AG04449 (cell line): ENCODE data around the gene FBXO28.

ENCODE experiments used
- CTCF ChIA-PET: fragments of 350-600 bp; formaldehyde crosslinking; extraction: SDS; loops from one replicate; lab custom pipeline; 2021; ENCODE audit warnings: antibody characterized with exemption; lab: Yijun Ruan, JAX
- POLR2A ChIA-PET: fragments of 400-600, 350-600 bp; formaldehyde crosslinking; extraction: SDS; loops from one replicate; lab custom pipeline; 2020; ENCODE audit warnings: antibody characterized with exemption, inconsistent platforms; lab: Yijun Ruan, JAX
- DNase-seq: peaks from one replicate; pipeline ENCODE4 v3.0.0-alpha.2; 2010; ENCODE audit warnings: low read depth, low spot score
- H3K4me3 ChIP-seq: 2 replicates; pipeline ENCODE4 v1.5.1; 2011; ENCODE audit warnings: low read depth, mild to moderate bottlenecking, control low read depth, low read length
- TF ChIP-seq, protein P1 (sequence below): IDR thresholded peaks from one replicate; pipeline ENCODE4 v1.5.1; 2011; ENCODE audit warnings: mild to moderate bottlenecking, moderate library complexity, low read length, control low read depth, inconsistent platforms; ENCODE audit not compliant: insufficient read depth; ENCODE audit errors: missing control alignments

FBXO28 gene, protein sequence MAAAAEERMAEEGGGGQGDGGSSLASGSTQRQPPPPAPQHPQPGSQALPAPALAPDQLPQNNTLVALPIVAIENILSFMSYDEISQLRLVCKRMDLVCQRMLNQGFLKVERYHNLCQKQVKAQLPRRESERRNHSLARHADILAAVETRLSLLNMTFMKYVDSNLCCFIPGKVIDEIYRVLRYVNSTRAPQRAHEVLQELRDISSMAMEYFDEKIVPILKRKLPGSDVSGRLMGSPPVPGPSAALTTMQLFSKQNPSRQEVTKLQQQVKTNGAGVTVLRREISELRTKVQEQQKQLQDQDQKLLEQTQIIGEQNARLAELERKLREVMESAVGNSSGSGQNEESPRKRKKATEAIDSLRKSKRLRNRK

DNA sequence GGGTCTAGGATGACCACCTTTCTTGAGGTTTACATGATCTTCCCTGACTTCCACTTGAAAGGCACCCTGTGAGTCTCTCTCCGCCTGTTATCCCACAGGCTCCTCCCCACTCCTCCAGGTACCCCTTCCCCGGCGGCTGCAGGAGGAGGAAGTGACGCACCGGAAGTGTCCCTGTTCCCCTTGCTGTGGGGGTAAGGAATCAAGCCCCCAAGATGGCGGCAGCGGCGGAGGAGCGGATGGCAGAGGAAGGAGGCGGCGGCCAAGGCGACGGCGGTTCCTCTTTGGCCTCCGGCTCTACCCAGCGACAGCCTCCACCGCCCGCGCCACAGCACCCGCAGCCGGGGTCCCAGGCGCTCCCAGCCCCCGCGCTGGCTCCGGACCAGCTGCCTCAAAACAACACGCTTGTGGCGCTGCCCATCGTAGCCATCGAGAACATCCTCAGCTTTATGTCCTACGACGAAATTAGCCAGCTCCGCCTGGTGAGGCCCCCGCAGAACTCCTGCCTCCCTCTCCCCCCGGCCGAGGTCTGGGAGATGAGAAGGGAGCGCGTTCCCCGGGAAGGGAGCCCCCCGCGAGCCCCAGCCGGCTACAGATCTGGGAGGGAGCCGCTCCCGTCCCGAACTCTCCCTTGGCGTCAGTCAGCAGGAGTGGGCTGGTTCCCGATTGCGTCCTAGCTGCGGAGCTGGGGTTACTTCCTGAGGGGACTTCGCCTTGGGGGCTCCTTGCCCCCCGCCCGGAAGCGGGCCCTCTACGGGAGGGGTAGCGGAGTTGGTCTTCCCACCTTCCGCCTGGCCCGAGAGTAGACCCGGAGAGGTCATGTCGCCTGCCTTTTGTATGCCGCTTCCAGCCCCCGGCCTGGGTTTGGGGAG is at the start of gene FBXO28:
FBXO28 (plus strand) TSS at position 194 of the 869 bp plus-strand sequence; CDS start at position 213, 19 bp downstream.
- ChIA-PET POLR2A (interaction anchor here (0.6 kb wide), 1 partner anchor 230 kb away, joined by 4 read pairs; no protein-coding TSS in a partner anchor), CTCF (interaction anchor here (0.9 to 5.4 kb wide), 4 partner anchors 8 to 343 kb away, joined by 3 to 84 read pairs (median 17); no protein-coding TSS in a partner anchor)
- H3K4me3 ChIP-seq = peak within 1 kb of the TSS; percentile 84
- TF ChIP-seq, protein P1, sequence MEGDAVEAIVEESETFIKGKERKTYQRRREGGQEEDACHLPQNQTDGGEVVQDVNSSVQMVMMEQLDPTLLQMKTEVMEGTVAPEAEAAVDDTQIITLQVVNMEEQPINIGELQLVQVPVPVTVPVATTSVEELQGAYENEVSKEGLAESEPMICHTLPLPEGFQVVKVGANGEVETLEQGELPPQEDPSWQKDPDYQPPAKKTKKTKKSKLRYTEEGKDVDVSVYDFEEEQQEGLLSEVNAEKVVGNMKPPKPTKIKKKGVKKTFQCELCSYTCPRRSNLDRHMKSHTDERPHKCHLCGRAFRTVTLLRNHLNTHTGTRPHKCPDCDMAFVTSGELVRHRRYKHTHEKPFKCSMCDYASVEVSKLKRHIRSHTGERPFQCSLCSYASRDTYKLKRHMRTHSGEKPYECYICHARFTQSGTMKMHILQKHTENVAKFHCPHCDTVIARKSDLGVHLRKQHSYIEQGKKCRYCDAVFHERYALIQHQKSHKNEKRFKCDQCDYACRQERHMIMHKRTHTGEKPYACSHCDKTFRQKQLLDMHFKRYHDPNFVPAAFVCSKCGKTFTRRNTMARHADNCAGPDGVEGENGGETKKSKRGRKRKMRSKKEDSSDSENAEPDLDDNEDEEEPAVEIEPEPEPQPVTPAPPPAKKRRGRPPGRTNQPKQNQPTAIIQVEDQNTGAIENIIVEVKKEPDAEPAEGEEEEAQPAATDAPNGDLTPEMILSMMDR = no peak
- DNase-seq = peak; percentile 61

DNA sequence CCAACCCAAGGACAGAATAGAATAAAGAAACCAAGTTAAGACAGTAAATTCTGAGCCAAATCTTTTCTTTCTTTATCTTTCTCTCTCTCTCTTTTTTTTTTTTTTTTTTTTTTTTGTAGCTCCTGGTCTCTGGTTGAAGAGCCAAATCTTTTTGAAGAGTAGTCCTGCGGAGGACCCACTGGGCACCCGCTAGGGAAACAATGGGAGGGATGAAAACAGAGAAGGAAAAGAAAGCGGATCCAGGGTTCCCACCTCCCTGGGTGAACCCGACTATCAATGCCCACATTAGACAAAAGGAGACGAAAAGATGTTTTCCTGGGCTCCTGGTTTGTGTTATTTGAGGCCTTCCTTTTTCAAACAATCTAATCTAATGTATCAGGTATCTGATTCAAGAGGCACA is 49.8 kb upstream of the FBXO28 start:
- POLR2A ChIA-PET = no interaction called here
- TF ChIP-seq, protein P1 = no peak
- CTCF ChIA-PET = interaction anchor here (0.7 to 6.4 kb wide), 4 partner anchors 14 to 43 kb away, joined by 3 to 66 read pairs (median 6); no protein-coding TSS in a partner anchor
- no peak for DNase-seq
- no peak overlapping the region for H3K4me3 ChIP-seq

DNA sequence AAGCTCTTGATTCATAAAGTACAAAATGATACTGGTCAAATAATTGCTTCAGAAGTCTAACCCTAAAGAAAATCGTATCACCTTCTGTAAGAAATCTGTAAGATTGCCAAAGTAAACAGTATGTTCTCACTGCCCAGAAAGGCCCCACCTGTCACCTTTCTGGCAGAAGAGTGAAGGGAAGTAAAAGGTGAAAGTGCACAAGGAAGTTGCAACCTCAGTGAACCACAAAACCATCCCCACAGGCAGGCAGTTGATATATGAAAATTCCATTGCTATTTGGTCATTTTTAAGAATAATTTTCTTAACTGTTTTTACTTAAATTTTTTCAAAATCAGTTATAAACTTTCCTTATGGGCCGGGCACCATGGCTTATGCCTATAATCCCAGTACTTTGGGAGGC is 48.5 kb upstream of the FBXO28 start:
- CTCF ChIA-PET = interaction anchor here (1.1 to 6.4 kb wide), 3 partner anchors 15 to 41 kb away, joined by 3 to 66 read pairs (median 8); no protein-coding TSS in a partner anchor
- TF ChIP-seq, protein P1 = no peak
- no peak overlapping the region for H3K4me3 ChIP-seq
- DNase-seq = no peak
- POLR2A ChIA-PET = interaction anchor here (0.6 kb wide), 1 partner anchor 16 kb away, joined by 3 read pairs; no protein-coding TSS in a partner anchor

DNA sequence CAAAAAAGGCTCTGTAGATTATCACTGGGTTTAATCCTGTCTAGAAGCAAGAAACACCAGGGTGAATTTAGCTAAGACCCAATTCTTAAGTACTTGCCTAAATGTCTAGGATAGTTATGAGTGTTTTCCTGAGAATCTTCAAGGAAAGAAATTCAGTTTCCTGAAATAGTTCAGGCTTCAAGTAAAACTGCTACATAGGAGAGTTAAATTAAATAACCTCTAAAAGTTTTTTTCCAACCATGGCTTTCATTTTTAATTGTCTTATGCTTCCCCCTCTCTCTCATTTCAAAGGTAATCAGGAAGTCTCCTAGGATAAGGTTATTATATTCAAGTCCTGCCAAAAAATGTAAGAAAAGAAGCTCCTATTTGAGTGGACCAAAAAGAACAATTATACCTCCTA is 46.7 kb upstream of the FBXO28 start:
- no peak overlapping the region for H3K4me3 ChIP-seq
- DNase-seq = no peak
- TF ChIP-seq, protein P1 = no peak
- POLR2A ChIA-PET = no interaction called here
- CTCF ChIA-PET = interaction anchor here (1.0 to 6.4 kb wide), 3 partner anchors 14 to 20 kb away, joined by 3 to 66 read pairs (median 4); no protein-coding TSS in a partner anchor

DNA sequence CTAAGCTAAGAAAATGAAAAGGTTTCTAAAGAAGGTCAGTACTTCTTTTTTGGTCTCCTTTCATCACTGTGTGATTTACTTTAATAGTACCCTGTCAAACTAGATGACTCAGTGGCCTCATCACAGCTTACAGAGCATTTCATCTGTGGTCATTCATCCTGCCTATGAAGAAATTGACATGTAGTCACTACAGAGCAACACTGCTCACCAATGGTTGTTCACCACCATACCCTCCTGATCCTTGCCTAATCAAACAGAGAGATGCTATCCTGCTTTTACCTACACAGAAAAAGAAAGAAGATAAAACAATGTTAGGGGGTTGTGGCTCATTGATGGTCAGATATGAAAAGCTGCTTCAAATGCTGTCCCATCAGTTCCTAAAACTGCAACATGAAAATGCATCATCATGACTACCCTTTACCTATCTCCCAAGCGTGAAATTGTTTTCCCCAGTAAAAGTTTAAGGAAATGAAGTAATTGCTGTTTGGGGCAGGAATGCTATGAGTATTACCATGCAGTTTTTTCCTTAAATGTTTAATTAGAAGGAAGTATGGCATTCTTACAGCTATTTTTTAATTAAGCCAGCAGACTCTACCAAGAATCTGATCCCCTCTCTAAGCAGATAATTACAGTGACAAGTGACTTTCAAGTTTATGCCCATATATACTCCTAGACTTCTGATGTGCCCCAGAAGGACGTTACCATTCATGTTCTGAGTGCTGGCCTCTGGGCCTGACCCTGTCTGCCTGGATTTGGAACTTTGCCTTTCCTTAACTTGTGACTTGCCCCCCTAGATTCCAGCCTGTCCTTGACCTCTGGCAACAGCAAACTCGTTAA is 46.1 kb upstream of the FBXO28 start:
- TF ChIP-seq, protein P1 = no peak
- no peak overlapping the region for H3K4me3 ChIP-seq
- CTCF ChIA-PET = interaction anchor here (1.0 to 6.4 kb wide), 3 partner anchors 13 to 19 kb away, joined by 3 to 66 read pairs (median 4); no protein-coding TSS in a partner anchor
- DNase-seq = no peak
- POLR2A ChIA-PET = no interaction called here
